HepG2 (cell line): ENCODE data around the gene PRM2. TPM values are rescaled to one million over a fixed set of nuclear protein-coding genes. Genes with fewer than 3 reads are reported as not detected.

Source experiments
- ATRX ChIP-seq: sonication (generic); formaldehyde crosslinking; IDR thresholded peaks from 2 replicates; pipeline ENCODE4 v1.4.0; 2020; ENCODE audit warnings: missing genetic modification reagents, borderline replicate concordance
- GATAD2A ChIP-seq: IDR thresholded peaks from 2 replicates; pipeline ENCODE4 v1.6.1; 2016
- HNF4G ChIP-seq, 2 experiments: sonication (generic) in 1 of 2; formaldehyde crosslinking in 1 of 2; IDR thresholded peaks; 2 replicates each; pipeline versions ENCODE4 v1.4.0 to v1.6.1; 2011 to 2020; ENCODE audit warnings: borderline replicate concordance in 2 of 2, low read depth in 2 of 2, mild to moderate bottlenecking in 2 of 2, low read length in 1 of 2, missing genetic modification reagents in 1 of 2, moderate library complexity in 1 of 2
- HOXA3 ChIP-seq: sonication (generic); formaldehyde crosslinking; IDR thresholded peaks from 2 replicates; pipeline ENCODE4 v1.5.0; 2020; ENCODE audit warnings: missing genetic modification reagents
- KLF13 ChIP-seq: sonication (generic); formaldehyde crosslinking; IDR thresholded peaks from 2 replicates; pipeline ENCODE4 v1.4.0; 2020; ENCODE audit warnings: mild to moderate bottlenecking, missing genetic modification reagents
- MBNL3 ChIP-seq: fragments of 250-450 bp; sonication (Bioruptor Pico); conservative IDR thresholded peaks from 2 replicates; pipeline ENCODE4 v1.8.0; 2022; ENCODE audit warnings: mild to moderate bottlenecking, inconsistent platforms
- MTERF4 ChIP-seq: sonication (generic); formaldehyde crosslinking; IDR thresholded peaks from 2 replicates; pipeline ENCODE4 v1.8.0; 2023; ENCODE audit warnings: mild to moderate bottlenecking, missing genetic modification reagents
- TIGD3 ChIP-seq: sonication (generic); formaldehyde crosslinking; IDR thresholded peaks from 2 replicates; pipeline ENCODE4 v1.5.1; 2020; ENCODE audit warnings: mild to moderate bottlenecking, missing genetic modification reagents, borderline replicate concordance
- TOPORS ChIP-seq: sonication (generic); formaldehyde crosslinking; IDR thresholded peaks from 2 replicates; pipeline ENCODE4 v1.8.0; 2023; ENCODE audit warnings: mild to moderate bottlenecking, missing genetic modification reagents
- WIZ ChIP-seq: sonication (generic); formaldehyde crosslinking; IDR thresholded peaks from 2 replicates; pipeline ENCODE4 v1.5.1; 2020; ENCODE audit warnings: mild to moderate bottlenecking, missing genetic modification reagents
- XRCC5 ChIP-seq: fragments of 200-400 bp; formaldehyde crosslinking; optimal IDR thresholded peaks from 2 replicates; pipeline ENCODE3; 2017; ENCODE audit warnings: mild to moderate bottlenecking, low read length
- YEATS4 ChIP-seq: sonication (generic); formaldehyde crosslinking; IDR thresholded peaks from 2 replicates; pipeline ENCODE4 v1.4.0; 2020; ENCODE audit warnings: missing genetic modification reagents, borderline replicate concordance
- ZBTB8A ChIP-seq: sonication (generic); formaldehyde crosslinking; IDR thresholded peaks from 2 replicates; pipeline ENCODE4 v1.4.0; 2020; ENCODE audit warnings: mild to moderate bottlenecking, low read depth, missing genetic modification reagents, borderline replicate concordance
- ZFAT ChIP-seq: sonication (generic); formaldehyde crosslinking; conservative IDR thresholded peaks from 2 replicates; pipeline ENCODE4 v1.8.1; 2023; ENCODE audit warnings: missing genetic modification reagents, inconsistent platforms
- ZNF160 ChIP-seq: sonication (generic); formaldehyde crosslinking; IDR thresholded peaks from 2 replicates; pipeline ENCODE4 v1.8.0; 2022; ENCODE audit warnings: mild to moderate bottlenecking, inconsistent platforms, missing genetic modification reagents
- ZNF333 ChIP-seq: sonication (generic); formaldehyde crosslinking; IDR thresholded peaks from 2 replicates; pipeline ENCODE4 v1.4.0; 2020; ENCODE audit warnings: mild to moderate bottlenecking, missing genetic modification reagents, borderline replicate concordance
- ZNF343 ChIP-seq: sonication (generic); formaldehyde crosslinking; IDR thresholded peaks from 2 replicates; pipeline ENCODE4 v1.4.0; 2020; ENCODE audit warnings: mild to moderate bottlenecking, missing genetic modification reagents
- ZNF615 ChIP-seq: sonication (generic); formaldehyde crosslinking; IDR thresholded peaks from 2 replicates; pipeline ENCODE4 v1.5.0; 2020; ENCODE audit warnings: mild to moderate bottlenecking, missing genetic modification reagents, borderline replicate concordance
- ZNF891 ChIP-seq: sonication (generic); formaldehyde crosslinking; IDR thresholded peaks from 2 replicates; pipeline ENCODE4 v1.5.0; 2020; ENCODE audit warnings: mild to moderate bottlenecking, missing genetic modification reagents
- polyA plus RNA-seq, 8 experiments: library from polyadenylated mRNA; depleted of rRNA in 3 of 8; stranded (reverse) in 7 of 8; unstranded in 1 of 8; fragments of >200 nt; fragmentation: Illumina TruSeq in 4 of 8; extraction: Trizol in 4 of 8; gene quantifications; 2 replicates each; pipeline versions ENCODE4 v1.2.1 to v1.2.3, GENCODE V29; 2011 to 2016; ENCODE audit warnings: low read depth in 4 of 8, missing spikeins in 1 of 8, mixed read lengths in 1 of 8; ENCODE audit not compliant: insufficient read depth in 1 of 8
- total RNA-seq, 5 experiments: library from RNA; depleted of rRNA; stranded (reverse); fragments of >200 nt; fragmentation: Illumina TruSeq; extraction: Trizol; gene quantifications; 2 replicates each; pipeline ENCODE4 v1.2.3, GENCODE V29; 2016; ENCODE audit warnings: low read depth in 1 of 5
- TF ChIP-seq, protein P1 (sequence below): sonication (generic); formaldehyde crosslinking; IDR thresholded peaks from 2 replicates; pipeline ENCODE4 v1.4.0; 2020; ENCODE audit warnings: missing genetic modification reagents
- TF ChIP-seq, protein P2 (sequence below): sonication (generic); formaldehyde crosslinking; conservative IDR thresholded peaks from 2 replicates; pipeline ENCODE4 v1.4.0; 2020; ENCODE audit warnings: missing genetic modification reagents
- TF ChIP-seq, protein P3 (sequence below): sonication (generic); formaldehyde crosslinking; IDR thresholded peaks from 2 replicates; pipeline ENCODE4 v1.4.0; 2020; ENCODE audit warnings: mild to moderate bottlenecking, missing genetic modification reagents, borderline replicate concordance

The PRM2 gene
- total and polyA plus RNA-seq, 2 of the 13 experiments (the other 11 are each of a cell fraction or from before 2014, with no cell fraction given), result 0.54 TPM; not detected in 1

DNA sequence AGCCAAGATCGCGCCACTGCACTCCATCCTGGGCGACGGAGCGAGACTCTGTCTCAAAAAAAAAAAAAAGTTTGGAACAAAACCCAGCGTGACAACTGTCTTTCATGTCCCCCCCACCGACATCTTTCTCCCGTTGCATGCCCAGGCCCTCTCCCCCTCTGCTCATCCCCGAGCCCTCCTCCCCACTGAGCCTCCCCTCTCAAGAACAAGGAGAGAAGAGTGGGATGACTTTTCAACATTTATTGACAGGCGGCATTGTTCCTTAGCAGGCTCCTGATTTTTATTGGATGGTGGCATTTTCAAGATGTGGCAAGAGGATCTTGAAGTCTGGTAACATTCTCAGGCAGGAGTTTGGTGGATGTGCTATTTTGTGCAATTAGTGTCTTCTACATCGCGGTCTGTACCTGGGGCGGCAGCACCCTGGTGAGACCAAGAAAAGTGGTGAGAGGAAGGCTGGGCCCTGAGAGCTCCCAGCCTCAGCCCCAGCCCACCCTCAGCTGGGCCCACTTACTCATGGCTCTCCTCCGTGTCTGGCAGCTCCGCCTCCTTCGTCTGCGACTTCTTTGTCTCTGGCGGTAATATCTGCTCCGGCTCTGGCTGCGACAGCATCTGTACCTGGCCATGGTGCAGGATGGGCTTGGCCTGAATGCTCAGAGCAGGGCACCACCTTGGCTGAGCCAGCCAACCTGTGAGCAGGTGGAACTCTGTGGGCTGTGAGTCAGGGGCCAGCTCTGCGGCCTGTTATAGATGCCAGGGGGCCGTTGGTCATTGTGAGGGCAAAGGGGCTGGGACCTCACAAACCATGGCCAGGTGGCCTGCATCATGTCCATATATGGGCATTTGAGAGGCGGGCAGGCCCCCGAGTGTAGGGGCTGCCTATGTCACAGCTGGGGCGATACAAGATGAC lies 4.6 kb upstream of the PRM2 start, which contains the start of gene PRM1 (continued):
- TF ChIP-seq ZFAT (CRISPR knock-in tag) (no peak), KLF13 (0 out of 2 replicates have a peak, but pooled peaks have one; percentile 45), MBNL3 (CRISPR knock-in tag) (no peak), YEATS4 (peak; percentile 45; the same call in 1 of the 2 replicates), ZNF160 (CRISPR knock-in tag) (no peak), TOPORS (no peak), ZBTB8A (CRISPR knock-in tag) (0 out of 2 replicates have a peak, but pooled peaks have one; percentile 68), MTERF4 (no peak), GATAD2A (CRISPR knock-in tag) (no peak), ZNF615 (CRISPR knock-in tag) (no peak), TIGD3 (CRISPR knock-in tag) (peak; percentile 41; the same call in 1 of the 2 replicates), ZNF333 (CRISPR knock-in tag) (peak; percentile 42; the same call in 1 of the 2 replicates), ZNF343 (CRISPR knock-in tag) (peak; percentile 57; the same call in 1 of the 2 replicates), HOXA3 (no peak; the same call in 1 of the 2 replicates), XRCC5 (peak; percentile 25), HNF4G (IDR thresholded peaks at IDR 0.05; ENCODE audit: borderline replicate concordance, low read depth, low read length) (no peak), HNF4G (CRISPR knock-in tag; IDR thresholded peaks at IDR 0.05; ENCODE audit: borderline replicate concordance, low read depth) (no peak), WIZ (CRISPR knock-in tag) (no peak), ZNF891 (CRISPR knock-in tag) (peak; percentile 80), ATRX (CRISPR knock-in tag) (no peak)
- TF ChIP-seq, protein P1, sequence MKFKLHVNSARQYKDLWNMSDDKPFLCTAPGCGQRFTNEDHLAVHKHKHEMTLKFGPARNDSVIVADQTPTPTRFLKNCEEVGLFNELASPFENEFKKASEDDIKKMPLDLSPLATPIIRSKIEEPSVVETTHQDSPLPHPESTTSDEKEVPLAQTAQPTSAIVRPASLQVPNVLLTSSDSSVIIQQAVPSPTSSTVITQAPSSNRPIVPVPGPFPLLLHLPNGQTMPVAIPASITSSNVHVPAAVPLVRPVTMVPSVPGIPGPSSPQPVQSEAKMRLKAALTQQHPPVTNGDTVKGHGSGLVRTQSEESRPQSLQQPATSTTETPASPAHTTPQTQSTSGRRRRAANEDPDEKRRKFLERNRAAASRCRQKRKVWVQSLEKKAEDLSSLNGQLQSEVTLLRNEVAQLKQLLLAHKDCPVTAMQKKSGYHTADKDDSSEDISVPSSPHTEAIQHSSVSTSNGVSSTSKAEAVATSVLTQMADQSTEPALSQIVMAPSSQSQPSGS (CRISPR knock-in tag), result no peak
- TF ChIP-seq, protein P2, sequence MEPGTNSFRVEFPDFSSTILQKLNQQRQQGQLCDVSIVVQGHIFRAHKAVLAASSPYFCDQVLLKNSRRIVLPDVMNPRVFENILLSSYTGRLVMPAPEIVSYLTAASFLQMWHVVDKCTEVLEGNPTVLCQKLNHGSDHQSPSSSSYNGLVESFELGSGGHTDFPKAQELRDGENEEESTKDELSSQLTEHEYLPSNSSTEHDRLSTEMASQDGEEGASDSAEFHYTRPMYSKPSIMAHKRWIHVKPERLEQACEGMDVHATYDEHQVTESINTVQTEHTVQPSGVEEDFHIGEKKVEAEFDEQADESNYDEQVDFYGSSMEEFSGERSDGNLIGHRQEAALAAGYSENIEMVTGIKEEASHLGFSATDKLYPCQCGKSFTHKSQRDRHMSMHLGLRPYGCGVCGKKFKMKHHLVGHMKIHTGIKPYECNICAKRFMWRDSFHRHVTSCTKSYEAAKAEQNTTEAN (CRISPR knock-in tag), result no peak
- TF ChIP-seq, protein P3, sequence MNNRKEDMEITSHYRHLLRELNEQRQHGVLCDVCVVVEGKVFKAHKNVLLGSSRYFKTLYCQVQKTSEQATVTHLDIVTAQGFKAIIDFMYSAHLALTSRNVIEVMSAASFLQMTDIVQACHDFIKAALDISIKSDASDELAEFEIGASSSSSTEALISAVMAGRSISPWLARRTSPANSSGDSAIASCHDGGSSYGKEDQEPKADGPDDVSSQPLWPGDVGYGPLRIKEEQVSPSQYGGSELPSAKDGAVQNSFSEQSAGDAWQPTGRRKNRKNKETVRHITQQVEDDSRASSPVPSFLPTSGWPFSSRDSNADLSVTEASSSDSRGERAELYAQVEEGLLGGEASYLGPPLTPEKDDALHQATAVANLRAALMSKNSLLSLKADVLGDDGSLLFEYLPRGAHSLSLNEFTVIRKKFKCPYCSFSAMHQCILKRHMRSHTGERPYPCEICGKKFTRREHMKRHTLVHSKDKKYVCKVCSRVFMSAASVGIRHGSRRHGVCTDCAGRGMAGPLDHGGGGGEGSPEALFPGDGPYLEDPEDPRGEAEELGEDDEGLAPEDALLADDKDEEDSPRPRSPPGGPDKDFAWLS (CRISPR knock-in tag), result peak; percentile 18; the same call in 1 of the 2 replicates
